Liver (tissue), 9 donors: ENCODE results near the gene PROX2. TPM values are rescaled to one million over a fixed set of nuclear protein-coding genes. Genes with fewer than 3 reads are reported as not detected.

Experiments used
- DNase-seq: peaks from one replicate; pipeline ENCODE4 v3.0.0-alpha.2; 2017; ENCODE audit warnings: low spot score
- H3K27ac ChIP-seq, 2 donors: one replicate each; pipeline ENCODE4 v1.7.0; 2013; ENCODE audit warnings: inconsistent platforms in 2 of 2, low read length in 2 of 2, control low read depth in 1 of 2, low read depth in 1 of 2, mild to moderate bottlenecking in 1 of 2
- H3K27me3 ChIP-seq, 4 donors: one replicate each; pipeline versions ENCODE4 v1.6.1 to v1.7.0; 2013; ENCODE audit warnings: low read length in 3 of 4, inconsistent platforms in 1 of 4, mild to moderate bottlenecking in 1 of 4, moderate library complexity in 1 of 4; ENCODE audit not compliant: control insufficient read depth in 4 of 4, insufficient read depth in 4 of 4
- H3K36me3 ChIP-seq, 4 donors: one replicate each; pipeline versions ENCODE4 v1.6.1 to v1.7.0; 2013; ENCODE audit warnings: low read length in 3 of 4, mild to moderate bottlenecking in 3 of 4, low read depth in 1 of 4, moderate library complexity in 1 of 4; ENCODE audit not compliant: control insufficient read depth in 4 of 4, insufficient read depth in 3 of 4
- H3K4me1 ChIP-seq, 4 donors: one replicate each; pipeline versions ENCODE4 v1.6.1 to v1.7.0; 2013; ENCODE audit warnings: low read length in 3 of 4, mild to moderate bottlenecking in 3 of 4, moderate library complexity in 1 of 4; ENCODE audit not compliant: control insufficient read depth in 4 of 4, insufficient read depth in 4 of 4
- H3K4me3 ChIP-seq, 3 donors: one replicate each; pipeline versions ENCODE4 v1.6.1 to v1.7.0; 2013; ENCODE audit warnings: low read length in 3 of 3, control low read depth in 1 of 3, low read depth in 1 of 3, mild to moderate bottlenecking in 1 of 3
- H3K9ac ChIP-seq, 2 donors: one replicate each; pipeline ENCODE4 v1.7.0; 2013; ENCODE audit warnings: low read length in 2 of 2, mild to moderate bottlenecking in 2 of 2, moderate library complexity in 2 of 2, control low read depth in 1 of 2, low read depth in 1 of 2
- H3K9me3 ChIP-seq, 4 donors: one replicate each; pipeline versions ENCODE4 v1.6.1 to v1.7.0; 2013; ENCODE audit warnings: low read length in 3 of 4; ENCODE audit not compliant: control insufficient read depth in 4 of 4
- ATF3 ChIP-seq: IDR thresholded peaks from 2 replicates; pipeline ENCODE4 v1.6.1; 2016; ENCODE audit warnings: antibody characterized with exemption
- CTCF ChIP-seq: fragments of 150-350 bp; IDR thresholded peaks from 2 replicates; pipeline ENCODE4 v1.5.1; 2017; ENCODE audit warnings: improper control_type of control experiment, low read depth, low read length; ENCODE audit not compliant: missing input control
- EGR1 ChIP-seq, 2 donors: IDR thresholded peaks; 2 replicates each; pipeline ENCODE4 v1.6.1; 2016 to 2018; ENCODE audit warnings: antibody characterized with exemption in 2 of 2, low read depth in 2 of 2
- FOXA1 ChIP-seq: IDR thresholded peaks from 2 replicates; pipeline ENCODE4 v1.6.1; 2016; ENCODE audit warnings: antibody characterized with exemption
- FOXA2 ChIP-seq: IDR thresholded peaks from 2 replicates; pipeline ENCODE4 v1.6.1; 2016; ENCODE audit warnings: antibody characterized with exemption
- GABPA ChIP-seq, 2 donors: IDR thresholded peaks in 1 of 2; conservative IDR thresholded peaks in 1 of 2; 2 replicates each; pipeline ENCODE4 v1.6.1; 2016; ENCODE audit warnings: antibody characterized with exemption in 2 of 2, mild to moderate bottlenecking in 1 of 2, moderate library complexity in 1 of 2
- HNF4A ChIP-seq, 2 donors: conservative IDR thresholded peaks; 2 replicates each; pipeline ENCODE4 v1.6.1; 2016; ENCODE audit warnings: antibody characterized with exemption in 2 of 2, mild to moderate bottlenecking in 2 of 2
- HNF4G ChIP-seq: IDR thresholded peaks from 2 replicates; pipeline ENCODE4 v1.6.1; 2016; ENCODE audit warnings: antibody characterized with exemption
- JUND ChIP-seq, 2 donors: IDR thresholded peaks; 2 replicates each; pipeline ENCODE4 v1.6.1; 2016; ENCODE audit warnings: antibody characterized with exemption in 2 of 2
- MAX ChIP-seq: IDR thresholded peaks from 2 replicates; pipeline ENCODE4 v1.6.1; 2016; ENCODE audit warnings: antibody characterized with exemption
- NR2F2 ChIP-seq: IDR thresholded peaks from 2 replicates; pipeline ENCODE4 v1.6.1; 2016; ENCODE audit warnings: antibody characterized with exemption
- RAD21 ChIP-seq, 2 donors: IDR thresholded peaks; 2 replicates each; pipeline ENCODE4 v1.6.1; 2016; ENCODE audit warnings: antibody characterized with exemption in 2 of 2, mild to moderate bottlenecking in 2 of 2
- REST ChIP-seq: IDR thresholded peaks from 2 replicates; pipeline ENCODE4 v1.6.1; 2016; ENCODE audit warnings: antibody characterized with exemption, mild to moderate bottlenecking
- RXRA ChIP-seq, 2 donors: IDR thresholded peaks; 2 replicates each; pipeline ENCODE4 v1.6.1; 2017 to 2018; ENCODE audit warnings: antibody characterized with exemption in 2 of 2, mild to moderate bottlenecking in 1 of 2
- SP1 ChIP-seq: IDR thresholded peaks from 2 replicates; pipeline ENCODE4 v1.6.1; 2018; ENCODE audit warnings: antibody characterized with exemption, mild to moderate bottlenecking
- TAF1 ChIP-seq: conservative IDR thresholded peaks from 2 replicates; pipeline ENCODE4 v1.6.1; 2016; ENCODE audit warnings: antibody characterized with exemption, mild to moderate bottlenecking
- YY1 ChIP-seq: IDR thresholded peaks from 2 replicates; pipeline ENCODE4 v1.6.1; 2016; ENCODE audit warnings: antibody characterized with exemption, mild to moderate bottlenecking
- WGBS: extraction: QIAGEN DNeasy Blood & Tissue Kit; methylation state at CpG from one replicate; pipeline ENCODE4 v1.1.7; 2013; 5-methylcytosine and 5-hydroxymethylcytosine counted together
- polyA plus RNA-seq, 2 donors: library from polyadenylated mRNA; stranded (reverse) in 1 of 2; unstranded in 1 of 2; fragments of 200-250 nt in 1 of 2; fragments of >200 nt in 1 of 2; fragmentation: Nextera tagmentation in 1 of 2; extraction: Ambion mirVana in 1 of 2; gene quantifications; one replicate each; pipeline versions ENCODE4 v1.2.1 to v1.2.3, GENCODE V29; 2013 to 2015
- total RNA-seq, 2 donors: library from RNA; depleted of rRNA; stranded (reverse); fragments of >200 nt; gene quantifications; one replicate each; pipeline ENCODE4 v1.2.3, GENCODE V29; 2014
- donor health status: healthy.
- donor health status: healthy.
- donor health status: healthy.
- donor health status: healthy.
- donor health status: healthy.

The PROX2 gene
- total and polyA plus RNA-seq, 4 donors: 0.06 TPM; not detected in 3

GRCh38 chr14:74835645-74836250 is 40.2 kb downstream of the PROX2 start (continued):
- TF ChIP-seq CTCF (no peak), FOXA2 (no peak), TAF1 (no peak), GABPA (IDR thresholded peaks at IDR 0.05 in 1 of 2, conservative IDR thresholded peaks at IDR 0.05 in 1 of 2) (no peak), HNF4G (no peak)

GRCh38 chr14:74834692-74835392 is 41.1 kb downstream of the PROX2 start:
- no peak overlapping the region for H3K27ac ChIP-seq
- no peaks in the 10 kb centered on the region for H3K4me1 ChIP-seq
- H3K9ac ChIP-seq: no peak overlapping the region
- peaks cover 2 to 21% (median 11%) of the 10 kb centered on the region in 4 donors for H3K36me3 ChIP-seq
- H3K4me3 ChIP-seq: no peak overlapping the region
- 80% methylated on average over 5 of the region's 5 CpGs for WGBS
- no peak for TF ChIP-seq FOXA1
- no peak for TF ChIP-seq FOXA2
- TF ChIP-seq MAX: no peak
- no peak for TF ChIP-seq RAD21 (IDR thresholded peaks at IDR 0.05)
- TF ChIP-seq CTCF: no peak
- TF ChIP-seq SP1: no peak
- TF ChIP-seq GABPA (IDR thresholded peaks at IDR 0.05 in 1 of 2, conservative IDR thresholded peaks at IDR 0.05 in 1 of 2): no peak
- no peak for TF ChIP-seq HNF4A (conservative IDR thresholded peaks at IDR 0.05)
- no peak for TF ChIP-seq HNF4G
- no peak for TF ChIP-seq NR2F2
- no peaks in the 10 kb centered on the region for H3K27me3 ChIP-seq
- no peak for DNase-seq
- H3K9me3 ChIP-seq: no peaks in the 10 kb centered on the region

- 95% methylated on average over 4 of the region's 4 CpGs for WGBS
- Histone ChIP-seq H3K4me1 (no peaks in the 10 kb centered on the region), H3K27ac (no peak overlapping the region), H3K27me3 (no peaks in the 10 kb centered on the region), H3K4me3 (no peak overlapping the region), H3K9me3 (no peaks in the 10 kb centered on the region), H3K9ac (no peak overlapping the region), H3K36me3 (peaks cover 2 to 27% (median 19%) of the 10 kb centered on the region in 4 donors)
- DNase-seq: no peak
- TF ChIP-seq EGR1 (IDR thresholded peaks at IDR 0.05; ENCODE audit: low read depth in 2 of 2) (no peak), CTCF (no peak), ATF3 (no peak), HNF4G (no peak), JUND (IDR thresholded peaks at IDR 0.05) (no peak), TAF1 (no peak), FOXA2 (no peak), REST (no peak), RXRA (IDR thresholded peaks at IDR 0.05) (no peak), RAD21 (IDR thresholded peaks at IDR 0.05) (no peak), GABPA (IDR thresholded peaks at IDR 0.05 in 1 of 2, conservative IDR thresholded peaks at IDR 0.05 in 1 of 2) (no peak), MAX (no peak), YY1 (no peak)
Measured at GRCh38 chr14:74832849-74833248, 43.1 kb downstream of the PROX2 start.
